ENCODE data around the gene HSD17B3.
"Not testable (repeated sequence)": the region's sequence is repeated elsewhere in the genome, so short reads cannot be mapped to it uniquely, and the experiment has no call there.

The HSD17B3 gene

GRCh38 chr9:96323169-96323568 is 21.2 kb upstream of the HSD17B3 start:
- DNase-seq (ENCODE audit: low read depth): no peak
- no peak overlapping the region for H3K4me3 ChIP-seq (ENCODE audit: control insufficient read depth, low read depth, low read length)
- no peak for TF ChIP-seq CTCF (IDR thresholded peaks at IDR 0.05; ENCODE audit: control insufficient read depth, insufficient read depth, low read depth, low read length, missing control alignments)

GRCh38 chr9:96322736-96323135 is 20.8 kb upstream of the HSD17B3 start:
- DNase-seq (ENCODE audit: low read depth); H3K4me3 ChIP-seq (ENCODE audit: control insufficient read depth, low read depth, low read length): not testable (repeated sequence)

GRCh38 chr9:96322210-96322609 is 20.2 kb upstream of the HSD17B3 start:
- not testable (repeated sequence) for DNase-seq (ENCODE audit: low read depth); H3K4me3 ChIP-seq (ENCODE audit: control insufficient read depth, low read depth, low read length)

GRCh38 chr9:96321515-96321914 is 19.5 kb upstream of the HSD17B3 start:
- TF ChIP-seq CTCF (IDR thresholded peaks at IDR 0.05; ENCODE audit: control insufficient read depth, insufficient read depth, low read depth, low read length, missing control alignments): no peak
- no peak overlapping the region for H3K4me3 ChIP-seq (ENCODE audit: control insufficient read depth, low read depth, low read length)
- no peak for DNase-seq (ENCODE audit: low read depth)

GRCh38 chr9:96320749-96321280 is 18.8 kb upstream of the HSD17B3 start:
- TF ChIP-seq CTCF (IDR thresholded peaks at IDR 0.05; ENCODE audit: control insufficient read depth, insufficient read depth, low read depth, low read length, missing control alignments): no peak
- no peak overlapping the region for H3K4me3 ChIP-seq (ENCODE audit: control insufficient read depth, low read depth, low read length)
- no peak for DNase-seq (ENCODE audit: low read depth)

- no peak overlapping the region for H3K4me3 ChIP-seq (ENCODE audit: control insufficient read depth, low read depth, low read length)
- no peak for TF ChIP-seq CTCF (IDR thresholded peaks at IDR 0.05; ENCODE audit: control insufficient read depth, insufficient read depth, low read depth, low read length, missing control alignments)
- no peak for DNase-seq (ENCODE audit: low read depth)
Observed at GRCh38 chr9:96318921-96319565, 17.1 kb upstream of the HSD17B3 start.

- DNase-seq (ENCODE audit: low read depth): no peak
- peak; percentile 90 for TF ChIP-seq CTCF (IDR thresholded peaks at IDR 0.05; ENCODE audit: control insufficient read depth, insufficient read depth, low read depth, low read length, missing control alignments)
- no peak overlapping the region for H3K4me3 ChIP-seq (ENCODE audit: control insufficient read depth, low read depth, low read length)
Observed at GRCh38 chr9:96317335-96317980, 15.5 kb upstream of the HSD17B3 start.
